Neural progenitor cell (in vitro differentiated cells): Measurements from ENCODE around the gene RIC8B. TPM values are rescaled to one million over a fixed set of nuclear protein-coding genes. Genes with fewer than 3 reads are reported as not detected.
A peak's percentile ranks its signal among the peaks of the same experiment; 100 is the strongest.
"Not testable (repeated sequence)": the region's sequence is repeated elsewhere in the genome, so short reads cannot be mapped to it uniquely, and the experiment has no call there.

Source experiments
- DNase-seq: peaks from one replicate; pipeline ENCODE4 v3.0.0-alpha.2; 2016; ENCODE audit warnings: low spot score
- H2AFZ ChIP-seq: fragments of 200-600 bp; sonication (generic); replicated peaks from 2 replicates; pipeline ENCODE4 v1.6.1; 2016; ENCODE audit warnings: antibody characterized with exemption
- H3F3A ChIP-seq: fragments of 200-600 bp; sonication (generic); 2 replicates; pipeline ENCODE4 v1.6.1; 2016; ENCODE audit warnings: antibody characterized with exemption, low read depth
- H3K27ac ChIP-seq: fragments of 200-600 bp; sonication (generic); 2 replicates; pipeline ENCODE4 v1.5.1; 2016; ENCODE audit warnings: mild to moderate bottlenecking
- H3K27me3 ChIP-seq: fragments of 200-600 bp; sonication (generic); 2 replicates; pipeline ENCODE4 v1.6.1; 2016; ENCODE audit warnings: mild to moderate bottlenecking, moderate library complexity
- H3K36me3 ChIP-seq: fragments of 200-600 bp; sonication (generic); 2 replicates; pipeline ENCODE4 v1.5.1; 2016
- H3K4me1 ChIP-seq: fragments of 200-600 bp; sonication (generic); 2 replicates; pipeline ENCODE4 v1.6.1; 2016; ENCODE audit warnings: mixed run types
- H3K4me2 ChIP-seq: fragments of 200-600 bp; sonication (generic); 2 replicates; pipeline ENCODE4 v1.6.1; 2016
- H3K4me3 ChIP-seq: fragments of 200-600 bp; sonication (generic); 2 replicates; pipeline ENCODE4 v1.5.1; 2016
- H3K79me2 ChIP-seq: fragments of 200-600 bp; sonication (generic); 2 replicates; pipeline ENCODE4 v1.6.1; 2016; ENCODE audit warnings: low read depth
- H3K9ac ChIP-seq: fragments of 200-600 bp; sonication (generic); 2 replicates; pipeline ENCODE4 v1.6.1; 2016
- H3K9me3 ChIP-seq: fragments of 200-600 bp; sonication (generic); 2 replicates; pipeline ENCODE4 v1.5.1; 2016; ENCODE audit warnings: low read depth
- H4K20me1 ChIP-seq: fragments of 200-600 bp; sonication (generic); 2 replicates; pipeline ENCODE4 v1.6.1; 2016; ENCODE audit warnings: low read depth
- H3K27ac Mint-ChIP-seq: 3 replicates; pipeline ENCODE4 v1.8.0; 2021; ENCODE audit warnings: mixed read lengths
- H3K27me3 Mint-ChIP-seq: 2 replicates; pipeline ENCODE4 v1.8.0; 2022; ENCODE audit warnings: low read depth, mild to moderate bottlenecking, inconsistent platforms, moderate library complexity, mixed read lengths; ENCODE audit not compliant: insufficient read depth
- H3K36me3 Mint-ChIP-seq: 3 replicates; pipeline ENCODE4 v1.8.0; 2021; ENCODE audit warnings: mixed read lengths
- H3K4me1 Mint-ChIP-seq: 3 replicates; pipeline ENCODE4 v1.8.0; 2021; ENCODE audit warnings: mixed read lengths
- H3K4me3 Mint-ChIP-seq: 3 replicates; pipeline ENCODE4 v1.8.0; 2021; ENCODE audit warnings: mild to moderate bottlenecking, moderate library complexity, mixed read lengths
- H3K9me3 Mint-ChIP-seq: 3 replicates; pipeline ENCODE4 v1.8.0; 2020; ENCODE audit warnings: mixed read lengths
- EZH2 ChIP-seq: fragments of 200-600 bp; sonication (generic); IDR thresholded peaks from 2 replicates; pipeline ENCODE4 v1.6.1; 2017; ENCODE audit warnings: antibody characterized with exemption, mild to moderate bottlenecking, moderate library complexity
- EZH2phosphoT487 ChIP-seq: fragments of 200-600 bp; sonication (generic); IDR thresholded peaks from 2 replicates; pipeline ENCODE4 v1.6.1; 2017; ENCODE audit warnings: antibody characterized with exemption
- total RNA-seq: library from RNA; depleted of rRNA; stranded (reverse); fragments of >200 nt; gene quantifications from 2 replicates; pipeline ENCODE4 v1.2.3, GENCODE V29; 2015; ENCODE audit warnings: low replicate concordance
- TF ChIP-seq, protein P1 (sequence below): fragments of 200-600 bp; sonication (generic); IDR thresholded peaks from 2 replicates; pipeline ENCODE4 v1.5.1; 2017; ENCODE audit warnings: antibody characterized with exemption, mild to moderate bottlenecking

Gene RIC8B
- total RNA-seq, 1 donor from 2014 or later: 33.2 TPM

- no peak overlapping the region for H3K9ac ChIP-seq
- no peak overlapping the region for H3K4me3 ChIP-seq
- Mint-ChIP-seq H3K27me3 (peaks cover 15% of the 10 kb centered on the region), H3K27ac (peak overlapping the region; percentile 5), H3K36me3 (no peaks in the 10 kb centered on the region), H3K9me3 (no peaks in the 10 kb centered on the region), H3K4me1 (peaks cover 46% of the 10 kb centered on the region), H3K4me3 (peak overlapping the region; percentile 48)
- no peak for DNase-seq
- TF ChIP-seq, protein P1, sequence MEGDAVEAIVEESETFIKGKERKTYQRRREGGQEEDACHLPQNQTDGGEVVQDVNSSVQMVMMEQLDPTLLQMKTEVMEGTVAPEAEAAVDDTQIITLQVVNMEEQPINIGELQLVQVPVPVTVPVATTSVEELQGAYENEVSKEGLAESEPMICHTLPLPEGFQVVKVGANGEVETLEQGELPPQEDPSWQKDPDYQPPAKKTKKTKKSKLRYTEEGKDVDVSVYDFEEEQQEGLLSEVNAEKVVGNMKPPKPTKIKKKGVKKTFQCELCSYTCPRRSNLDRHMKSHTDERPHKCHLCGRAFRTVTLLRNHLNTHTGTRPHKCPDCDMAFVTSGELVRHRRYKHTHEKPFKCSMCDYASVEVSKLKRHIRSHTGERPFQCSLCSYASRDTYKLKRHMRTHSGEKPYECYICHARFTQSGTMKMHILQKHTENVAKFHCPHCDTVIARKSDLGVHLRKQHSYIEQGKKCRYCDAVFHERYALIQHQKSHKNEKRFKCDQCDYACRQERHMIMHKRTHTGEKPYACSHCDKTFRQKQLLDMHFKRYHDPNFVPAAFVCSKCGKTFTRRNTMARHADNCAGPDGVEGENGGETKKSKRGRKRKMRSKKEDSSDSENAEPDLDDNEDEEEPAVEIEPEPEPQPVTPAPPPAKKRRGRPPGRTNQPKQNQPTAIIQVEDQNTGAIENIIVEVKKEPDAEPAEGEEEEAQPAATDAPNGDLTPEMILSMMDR: no peak
- TF ChIP-seq EZH2phosphoT487 (no peak), EZH2 (no peak)
- H3K4me1 ChIP-seq: peaks cover 28% of the 10 kb centered on the region
- no peaks in the 10 kb centered on the region for H3K36me3 ChIP-seq
- no peaks in the 10 kb centered on the region for H3K79me2 ChIP-seq
- peaks cover 7% of the 10 kb centered on the region for H4K20me1 ChIP-seq
- H3K27me3 ChIP-seq: no peaks in the 10 kb centered on the region
- H3K4me2 ChIP-seq: peak overlapping the region; percentile 59
- peaks cover 29% of the 10 kb centered on the region for H3F3A ChIP-seq
- no peak overlapping the region for H2AFZ ChIP-seq
- no peaks in the 10 kb centered on the region for H3K9me3 ChIP-seq
- no peak overlapping the region for H3K27ac ChIP-seq
Measured at GRCh38 chr12:106917503-106917902, 143.0 kb downstream of the RIC8B start.

GRCh38 chr12:106918746-106919145, 144.3 kb downstream of the RIC8B start:
- Histone ChIP-seq H3K36me3 (no peaks in the 10 kb centered on the region), H3K27me3 (no peaks in the 10 kb centered on the region), H3K27ac (no peak overlapping the region), H3K4me1 (peaks cover 28% of the 10 kb centered on the region), H3K9me3 (no peaks in the 10 kb centered on the region), H3K79me2 (no peaks in the 10 kb centered on the region), H2AFZ (no peak overlapping the region), H4K20me1 (peaks cover 7% of the 10 kb centered on the region), H3K4me2 (peak overlapping the region; percentile 59), H3K4me3 (no peak overlapping the region), H3K9ac (no peak overlapping the region), H3F3A (peaks cover 29% of the 10 kb centered on the region)
- TF ChIP-seq, protein P1: peak; percentile 94
- TF ChIP-seq EZH2 (no peak), EZH2phosphoT487 (no peak)
- Mint-ChIP-seq H3K9me3 (peaks cover 2% of the 10 kb centered on the region), H3K4me3 (peak overlapping the region; percentile 17), H3K27ac (no peak overlapping the region), H3K4me1 (peaks cover 44% of the 10 kb centered on the region), H3K36me3 (no peaks in the 10 kb centered on the region), H3K27me3 (peaks cover 12% of the 10 kb centered on the region)
- peak; percentile 86 for DNase-seq

GRCh38 chr12:106919910-106920544, 145.5 kb downstream of the RIC8B start:
- H3K27ac Mint-ChIP-seq: no peak overlapping the region
- H3K4me3 Mint-ChIP-seq: no peak overlapping the region
- Histone ChIP-seq H4K20me1 (peaks cover 7% of the 10 kb centered on the region), H3K4me1 (peaks cover 28% of the 10 kb centered on the region), H3K4me2 (peak overlapping the region; percentile 41), H3K4me3 (no peak overlapping the region), H3K27ac (no peak overlapping the region), H3F3A (peaks cover 29% of the 10 kb centered on the region), H3K27me3 (no peaks in the 10 kb centered on the region), H3K79me2 (no peaks in the 10 kb centered on the region), H3K9me3 (peaks cover 3% of the 10 kb centered on the region), H3K36me3 (no peaks in the 10 kb centered on the region), H2AFZ (no peak overlapping the region), H3K9ac (no peak overlapping the region)
- peaks cover 2% of the 10 kb centered on the region for H3K9me3 Mint-ChIP-seq
- H3K4me1 Mint-ChIP-seq: peaks cover 42% of the 10 kb centered on the region
- H3K27me3 Mint-ChIP-seq: peaks cover 12% of the 10 kb centered on the region
- DNase-seq: peak; percentile 74
- TF ChIP-seq EZH2 (no peak), EZH2phosphoT487 (no peak)
- TF ChIP-seq, protein P1: peak; percentile 95
- H3K36me3 Mint-ChIP-seq: no peaks in the 10 kb centered on the region

GRCh38 chr12:106921976-106922375, 147.5 kb downstream of the RIC8B start:
- not testable (repeated sequence) for H3K9me3 Mint-ChIP-seq, H3K9ac ChIP-seq, H3K36me3 ChIP-seq, H3K27me3 Mint-ChIP-seq, H3K4me2 ChIP-seq, H3K27ac ChIP-seq, H3K4me3 Mint-ChIP-seq, H3K9me3 ChIP-seq, H3K79me2 ChIP-seq, H2AFZ ChIP-seq, H3K4me3 ChIP-seq, H3K27ac Mint-ChIP-seq, H3K36me3 Mint-ChIP-seq, H4K20me1 ChIP-seq, DNase-seq, H3K27me3 ChIP-seq
- H3K4me1 ChIP-seq: peaks cover 27% of the 10 kb centered on the region
- H3K4me1 Mint-ChIP-seq: peaks cover 28% of the 10 kb centered on the region
- peaks cover 28% of the 10 kb centered on the region for H3F3A ChIP-seq

DNA sequence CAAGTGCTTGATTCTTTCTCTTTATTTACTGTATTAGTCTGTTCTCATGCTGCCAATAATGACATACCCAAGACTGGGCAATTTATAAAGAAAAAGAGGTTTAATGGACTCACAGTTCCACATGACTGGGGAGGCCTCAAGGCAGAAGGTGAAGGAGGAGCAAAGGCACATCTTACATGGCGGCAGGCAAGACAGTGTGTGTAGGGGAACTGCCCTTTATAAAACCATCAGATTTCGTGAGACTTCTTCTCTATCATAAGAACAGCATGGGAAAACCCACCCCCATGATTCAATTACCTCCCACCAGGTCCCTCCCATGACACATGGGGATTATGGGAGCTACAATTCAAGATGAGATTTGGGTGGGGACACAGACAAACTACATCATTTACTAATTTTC, 149.1 kb downstream of the RIC8B start:
- peaks cover 12% of the 10 kb centered on the region for H3F3A ChIP-seq
- H3K27me3 ChIP-seq, H3K27ac ChIP-seq, H3K27ac Mint-ChIP-seq, H3K27me3 Mint-ChIP-seq, DNase-seq, H3K36me3 ChIP-seq, H3K9ac ChIP-seq, H3K9me3 ChIP-seq, H2AFZ ChIP-seq, H3K4me3 Mint-ChIP-seq, H3K79me2 ChIP-seq, H3K36me3 Mint-ChIP-seq, H3K4me2 ChIP-seq, H3K4me3 ChIP-seq, H4K20me1 ChIP-seq, H3K9me3 Mint-ChIP-seq: not testable (repeated sequence)
- peaks cover 12% of the 10 kb centered on the region for H3K4me1 Mint-ChIP-seq
- H3K4me1 ChIP-seq: peaks cover 11% of the 10 kb centered on the region
